Measurements from ENCODE around the gene TBCB. TPM values are rescaled to one million over a fixed set of nuclear protein-coding genes. Genes with fewer than 3 reads are reported as not detected.
"Not testable (repeated sequence)": the region's sequence is repeated elsewhere in the genome, so short reads cannot be mapped to it uniquely, and the experiment has no call there.

TBCB gene, protein sequence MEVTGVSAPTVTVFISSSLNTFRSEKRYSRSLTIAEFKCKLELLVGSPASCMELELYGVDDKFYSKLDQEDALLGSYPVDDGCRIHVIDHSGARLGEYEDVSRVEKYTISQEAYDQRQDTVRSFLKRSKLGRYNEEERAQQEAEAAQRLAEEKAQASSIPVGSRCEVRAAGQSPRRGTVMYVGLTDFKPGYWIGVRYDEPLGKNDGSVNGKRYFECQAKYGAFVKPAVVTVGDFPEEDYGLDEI
- 228 and 291 TPM in 2 replicates for total RNA-seq

DNA sequence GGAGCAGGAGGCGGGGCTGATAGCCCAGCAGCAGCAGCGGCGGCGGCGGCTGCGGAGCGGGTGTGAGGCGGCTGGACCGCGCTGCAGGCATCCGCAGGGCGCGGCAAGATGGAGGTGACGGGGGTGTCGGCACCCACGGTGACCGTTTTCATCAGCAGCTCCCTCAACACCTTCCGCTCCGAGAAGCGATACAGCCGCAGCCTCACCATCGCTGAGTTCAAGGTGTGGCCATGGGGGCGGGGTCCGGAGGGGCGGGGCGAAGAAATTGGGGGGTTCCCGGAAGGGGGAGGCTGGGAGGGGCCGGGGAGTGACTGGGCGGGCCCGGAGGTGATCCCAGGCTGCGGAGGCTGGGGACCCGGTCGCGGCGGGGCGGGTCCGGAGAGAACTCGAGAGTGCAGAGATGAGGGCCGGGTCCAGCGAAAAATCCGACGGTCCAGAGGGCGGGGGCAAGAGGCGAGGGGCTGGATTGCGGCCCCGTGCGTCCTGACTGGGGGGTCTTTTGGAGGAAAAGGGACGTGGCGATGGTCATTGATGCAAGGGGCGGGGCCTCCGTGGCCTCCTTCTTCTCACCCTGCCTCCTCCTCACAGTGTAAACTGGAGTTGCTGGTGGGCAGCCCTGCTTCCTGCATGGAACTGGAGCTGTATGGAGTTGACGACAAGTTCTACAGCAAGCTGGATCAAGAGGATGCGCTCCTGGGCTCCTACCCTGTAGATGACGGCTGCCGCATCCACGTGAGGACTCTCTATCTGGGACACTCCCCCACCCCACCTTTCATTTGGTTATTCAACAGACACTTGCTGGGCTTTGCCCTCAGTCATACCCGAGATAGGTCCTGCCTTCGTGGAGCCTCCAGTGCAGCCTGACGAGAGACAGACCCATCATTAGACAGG, at the start of gene TBCB:
TSS of gene TBCB (plus strand) at position 16 of the 891 bp plus-strand sequence. CDS start at position 109, 93 bp downstream.
- no peak for DNase-seq (ENCODE audit: low read depth)

DNA sequence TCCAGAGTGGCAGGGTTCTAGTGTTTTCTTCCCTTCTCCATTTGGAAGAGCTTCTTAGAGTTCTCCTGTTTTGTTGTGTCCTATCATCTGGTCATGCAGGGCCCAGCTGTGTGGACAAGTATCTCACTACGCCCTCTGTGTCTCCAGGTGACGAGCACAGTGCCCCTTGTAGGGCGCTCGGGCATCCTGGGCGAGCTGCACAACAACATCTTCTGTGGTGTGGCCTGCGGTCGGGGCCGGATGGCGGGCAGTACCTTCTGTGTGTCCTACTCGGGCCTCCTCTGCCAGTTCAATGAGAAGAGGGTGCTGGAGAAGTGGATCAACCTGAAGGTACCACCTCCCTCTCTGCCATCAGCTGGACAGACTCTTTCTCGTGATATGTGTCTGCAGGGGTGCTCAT, 47.6 kb upstream of the TBCB start:
- DNase-seq (ENCODE audit: low read depth), result no peak

DNA sequence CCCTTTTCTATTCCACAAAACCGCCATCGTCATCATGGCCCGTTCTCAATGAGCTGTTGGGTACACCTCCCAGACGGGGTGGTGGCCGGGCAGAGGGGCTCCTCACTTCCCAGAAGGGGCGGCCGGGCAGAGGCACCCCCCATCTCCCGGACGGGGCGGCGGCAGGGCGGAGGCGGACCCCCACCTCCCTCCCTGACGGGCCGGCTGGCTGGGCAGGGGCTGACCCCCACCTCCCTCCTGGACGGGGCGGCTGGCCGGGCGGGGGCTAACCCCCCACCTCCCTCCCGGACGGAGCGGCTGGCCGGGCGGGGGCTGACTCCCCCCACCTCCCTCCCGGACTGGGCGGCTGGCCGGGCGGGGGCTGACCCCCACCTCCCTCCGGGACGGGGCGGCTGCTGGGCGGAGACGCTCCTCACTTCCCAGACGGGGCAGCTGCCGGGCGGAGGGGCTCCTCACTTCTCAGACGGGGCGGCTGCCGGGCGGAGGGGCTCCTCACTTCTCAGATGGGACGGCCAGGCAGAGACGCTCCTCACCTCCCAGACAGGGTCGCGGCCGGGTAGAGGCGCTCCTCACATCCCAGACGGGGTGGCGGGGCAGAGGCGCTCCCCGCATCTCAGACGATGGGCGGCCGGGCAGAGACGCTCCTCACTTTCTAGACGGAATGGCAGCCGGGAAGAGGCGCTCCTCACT, 46.3 kb upstream of the TBCB start:
- DNase-seq (ENCODE audit: low read depth), result not testable (repeated sequence)

DNA sequence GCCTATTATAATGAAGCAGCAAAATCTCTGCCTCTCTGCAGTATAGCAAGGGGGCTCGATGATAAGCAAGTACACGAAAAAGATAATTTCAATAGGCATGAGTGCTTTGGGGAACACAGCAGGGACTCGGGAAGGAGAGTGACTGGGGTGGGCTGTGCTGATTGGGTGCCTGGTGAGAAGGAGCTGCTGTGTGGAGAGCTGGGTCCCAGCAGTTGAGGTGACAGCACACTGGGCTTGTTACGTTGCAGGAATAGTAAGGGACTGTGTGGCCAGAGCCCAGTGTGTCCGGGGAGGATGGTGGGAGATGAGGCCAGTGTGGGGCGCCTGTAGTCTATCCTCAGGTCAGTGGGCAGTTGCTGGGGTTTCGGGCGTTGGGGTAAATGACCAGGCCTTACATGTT, 43.2 kb upstream of the TBCB start:
- DNase-seq (ENCODE audit: low read depth), result no peak

DNA sequence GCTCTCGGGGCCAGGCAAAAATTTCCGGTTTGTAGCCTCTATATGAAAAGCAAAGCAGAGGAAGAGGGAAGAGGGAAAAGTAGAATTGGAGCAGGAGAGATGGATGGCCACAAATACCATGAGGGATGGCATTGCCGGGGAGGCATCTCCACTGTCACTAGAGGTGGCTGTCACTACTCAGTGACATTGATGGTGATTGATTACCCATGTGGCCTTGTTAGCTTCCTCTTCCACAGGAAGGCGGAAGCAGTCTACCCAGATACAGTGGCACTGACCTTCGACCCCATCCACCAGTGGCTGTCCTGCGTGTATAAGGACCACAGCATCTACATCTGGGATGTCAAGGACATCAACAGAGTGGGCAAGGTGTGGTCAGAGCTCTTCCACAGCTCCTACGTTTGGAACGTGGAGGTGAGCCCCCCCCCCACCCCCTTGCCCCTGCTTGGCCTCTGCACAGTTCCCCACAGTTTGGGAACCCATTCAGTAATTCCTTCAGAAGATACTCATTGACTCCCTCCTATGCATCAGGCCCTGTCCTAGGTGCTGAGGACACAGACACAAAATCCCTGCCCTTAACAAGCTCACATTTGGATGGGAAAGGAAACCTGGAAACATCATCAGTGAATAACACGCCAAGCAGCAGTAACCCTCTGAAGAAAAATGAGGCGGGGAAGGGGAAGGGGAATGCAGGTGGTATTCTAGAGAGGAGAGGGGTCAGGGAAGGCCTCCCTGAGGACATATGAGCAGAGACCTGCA, 42.0 kb upstream of the TBCB start:
- no peak for DNase-seq (ENCODE audit: low read depth)

DNA sequence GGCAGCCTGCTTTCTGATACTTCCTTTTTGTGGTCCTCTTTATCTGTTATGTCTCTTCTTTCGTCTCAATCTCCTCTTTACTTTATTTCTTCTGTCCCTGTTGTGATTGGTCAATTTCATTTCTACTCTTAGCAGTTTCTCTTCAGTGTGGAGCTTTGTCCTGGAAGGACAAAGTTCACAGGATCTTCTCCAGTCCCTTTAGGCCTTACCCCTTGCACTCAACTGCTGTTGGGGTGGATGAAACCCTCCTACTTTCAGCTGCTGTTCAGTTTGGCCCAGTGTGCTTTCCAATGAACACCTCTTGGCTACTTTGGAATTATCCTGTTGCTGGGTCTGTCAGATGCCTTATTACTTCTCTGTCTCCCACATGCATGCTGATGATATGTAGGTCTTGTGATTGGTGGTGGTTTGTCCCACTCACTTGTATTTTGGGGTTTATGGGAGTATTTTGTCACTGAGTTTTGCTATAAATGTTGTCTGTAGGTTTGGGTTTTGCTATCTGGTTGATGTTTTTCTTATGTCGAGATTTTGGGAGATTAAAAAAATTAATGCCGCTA, 35.8 kb upstream of the TBCB start:
- DNase-seq (ENCODE audit: low read depth), result no peak

DNA sequence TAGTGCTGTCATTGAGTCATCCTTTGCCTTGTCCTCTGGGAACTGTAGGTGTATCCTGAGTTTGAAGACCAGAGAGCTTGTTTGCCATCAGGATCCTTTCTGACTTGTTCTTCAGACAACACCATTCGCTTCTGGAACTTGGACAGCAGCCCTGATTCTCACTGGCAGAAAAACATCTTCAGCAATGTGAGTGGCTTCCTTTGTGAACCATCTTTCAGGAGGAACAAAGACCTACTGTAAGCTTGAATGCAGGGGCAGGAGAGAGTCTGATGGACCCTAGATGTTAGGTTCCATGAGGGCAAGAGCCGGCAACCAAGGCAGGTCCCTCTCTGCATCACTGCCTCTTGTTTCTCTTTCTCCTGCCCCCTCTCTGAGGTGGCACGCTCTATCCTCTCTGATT, 33.9 kb upstream of the TBCB start:
- DNase-seq (ENCODE audit: low read depth), result no peak

DNA sequence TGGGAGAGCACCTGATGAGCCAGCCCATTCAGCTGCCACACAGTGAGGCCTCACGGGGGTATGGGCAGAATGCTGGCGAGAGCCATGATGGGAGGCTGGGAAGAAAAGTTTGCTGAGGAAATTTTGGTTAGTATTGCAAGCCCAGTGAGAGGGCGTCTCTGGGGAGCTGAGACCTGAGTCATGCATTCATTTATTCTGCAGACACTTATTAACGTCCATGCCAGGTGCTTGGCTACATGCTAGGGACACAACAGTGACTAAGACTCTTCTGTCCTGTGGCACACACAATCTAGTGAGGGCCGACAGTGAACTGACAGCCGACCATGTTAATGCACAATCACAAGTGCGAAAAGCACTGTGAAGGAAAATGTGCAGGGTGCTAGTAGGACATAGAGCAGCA, 33.4 kb upstream of the TBCB start:
- DNase-seq (ENCODE audit: low read depth), result no peak

DNA sequence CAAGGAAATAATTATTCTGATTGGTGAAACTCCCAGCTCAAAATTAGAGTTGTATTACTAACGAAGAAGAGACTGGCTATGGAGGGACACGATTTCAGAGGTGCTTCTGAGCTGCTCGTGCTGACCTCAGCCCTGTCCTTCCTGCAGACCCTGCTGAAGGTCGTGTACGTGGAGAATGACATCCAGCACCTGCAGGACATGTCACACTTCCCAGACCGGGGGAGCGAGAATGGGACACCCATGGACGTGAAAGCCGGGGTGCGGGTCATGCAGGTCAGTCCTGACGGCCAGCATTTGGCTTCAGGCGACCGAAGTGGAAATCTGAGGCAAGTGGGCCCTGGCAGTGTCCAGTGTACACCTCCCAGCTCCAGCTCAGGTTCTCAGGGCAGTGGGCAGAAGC, 32.4 kb upstream of the TBCB start:
- DNase-seq (ENCODE audit: low read depth), result no peak

DNA sequence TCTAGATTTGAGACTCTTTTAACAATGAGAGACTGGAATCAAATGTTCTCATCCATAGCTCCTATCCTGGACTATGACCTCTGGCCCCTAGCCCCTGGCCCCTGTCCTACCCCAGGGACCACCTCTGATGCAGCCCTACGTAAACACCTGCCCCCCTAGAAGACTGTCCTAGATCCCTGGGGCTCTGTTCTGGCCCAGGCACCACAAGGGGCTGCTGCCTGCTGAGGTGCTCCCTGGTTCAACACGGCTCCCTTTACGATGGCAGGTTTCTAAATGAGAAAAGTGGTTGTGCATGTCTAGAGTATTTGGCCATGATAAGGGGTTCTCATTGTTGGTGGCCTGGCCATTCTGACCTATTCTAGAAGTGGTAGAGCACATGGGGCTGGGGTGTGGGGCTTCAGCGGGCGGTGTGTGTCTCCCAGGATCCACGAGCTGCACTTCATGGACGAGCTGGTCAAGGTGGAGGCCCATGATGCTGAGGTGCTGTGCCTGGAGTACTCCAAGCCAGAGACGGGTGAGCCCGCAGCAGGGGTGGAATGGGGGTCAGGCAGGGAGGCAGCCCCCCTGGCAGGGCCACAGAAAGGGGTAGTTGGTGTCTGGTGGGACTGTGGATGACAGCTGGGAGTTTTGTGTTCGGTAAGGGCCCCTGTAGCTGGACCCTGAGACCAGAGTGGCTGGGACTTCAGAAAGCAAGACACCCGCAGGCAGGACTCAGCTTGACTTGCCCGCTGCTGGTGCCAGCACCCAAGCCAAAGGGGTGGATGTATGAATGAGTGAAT, 30.8 kb upstream of the TBCB start:
- no peak for DNase-seq (ENCODE audit: low read depth)

DNA sequence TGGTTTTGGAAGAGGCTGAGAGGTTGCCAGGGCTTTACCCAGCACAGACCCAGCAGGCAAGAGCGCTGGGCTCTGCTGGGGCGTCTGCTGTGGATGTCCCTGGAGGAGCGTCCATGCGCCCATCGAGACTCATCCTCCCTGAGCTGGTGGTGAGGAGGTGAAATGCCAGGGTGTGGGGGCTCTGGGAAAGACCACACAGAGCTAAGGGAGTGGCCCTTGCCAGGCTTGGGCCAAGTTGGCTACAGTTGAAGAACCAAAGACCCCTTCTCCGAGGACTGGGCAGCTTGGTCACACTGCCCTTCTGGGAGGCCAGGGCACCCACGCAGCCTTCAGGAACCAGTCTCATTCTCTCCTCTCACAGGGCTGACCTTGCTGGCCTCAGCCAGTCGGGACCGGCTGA, 28.9 kb upstream of the TBCB start:
- DNase-seq (ENCODE audit: low read depth), result no peak

DNA sequence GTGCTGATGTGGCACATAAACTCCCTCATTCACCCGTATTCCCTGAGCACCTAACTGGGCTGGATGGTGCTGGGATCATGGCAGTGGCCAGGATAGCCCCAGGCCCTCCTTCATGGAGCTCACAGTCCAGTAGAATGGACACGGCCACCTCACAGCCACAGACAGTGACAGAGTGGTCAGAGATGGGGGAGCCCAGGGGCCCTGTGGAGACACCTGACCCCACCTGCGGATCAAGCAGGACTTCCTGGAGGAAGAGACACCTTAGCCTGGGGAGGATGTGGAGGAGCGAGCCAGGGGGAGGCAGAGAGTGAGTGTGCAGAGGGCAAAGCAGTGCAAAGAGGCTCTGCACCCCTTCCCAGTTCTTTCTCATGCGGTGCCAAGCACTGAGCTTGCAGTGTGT, 25.4 kb upstream of the TBCB start:
- no peak for DNase-seq (ENCODE audit: low read depth)

DNA sequence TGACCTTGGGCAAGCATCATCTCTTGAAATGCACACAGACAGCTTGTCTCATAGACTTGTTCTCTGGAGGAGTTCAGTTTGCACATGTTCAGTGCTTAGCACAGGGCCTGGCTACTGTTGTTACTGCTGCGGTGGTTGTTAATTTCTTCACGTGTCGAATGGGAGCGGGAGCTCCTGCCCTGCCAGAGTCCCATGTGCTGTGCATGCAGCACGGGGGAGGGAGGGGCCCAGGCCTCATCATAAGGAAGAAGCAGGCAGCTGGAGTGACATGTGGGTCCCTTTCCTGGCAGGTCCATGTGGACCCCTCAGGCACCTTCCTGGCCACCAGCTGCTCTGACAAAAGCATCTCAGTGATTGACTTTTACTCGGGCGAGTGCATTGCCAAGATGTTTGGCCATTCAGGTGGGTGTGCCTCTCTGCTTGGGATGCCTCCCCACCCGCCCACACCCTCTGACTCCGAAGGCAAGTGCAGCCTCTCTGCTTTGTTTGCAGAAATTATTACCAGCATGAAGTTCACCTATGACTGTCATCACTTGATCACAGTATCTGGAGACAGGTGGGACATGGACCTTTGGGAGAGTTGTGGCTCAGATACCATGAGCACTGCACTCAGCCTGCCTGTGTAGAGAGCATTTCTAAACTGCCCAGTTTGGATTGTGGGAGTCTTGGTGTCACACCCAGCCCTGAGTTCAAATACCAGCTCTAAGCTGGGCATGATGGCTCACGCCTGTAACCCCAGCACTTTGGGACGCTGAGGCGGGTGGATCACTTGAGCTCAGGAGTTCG, 24.2 kb upstream of the TBCB start:
- DNase-seq (ENCODE audit: low read depth), result no peak

DNA sequence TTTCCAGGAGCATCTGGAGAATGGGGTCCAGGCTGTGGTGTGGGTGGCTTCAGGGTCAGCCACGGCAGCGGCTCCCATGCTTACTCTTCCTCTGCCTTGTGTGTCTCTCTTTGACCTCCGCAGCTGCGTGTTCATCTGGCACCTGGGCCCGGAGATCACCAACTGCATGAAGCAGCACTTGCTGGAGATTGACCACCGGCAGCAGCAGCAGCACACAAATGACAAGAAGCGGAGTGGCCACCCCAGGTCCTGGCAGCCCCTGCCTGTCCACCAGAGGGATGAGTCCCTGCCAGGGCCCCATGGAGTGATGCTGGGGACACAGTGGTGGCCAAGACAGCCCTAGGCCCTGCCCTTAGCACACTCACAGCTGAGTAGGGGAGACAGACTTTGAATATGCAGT, 22.7 kb upstream of the TBCB start:
- no peak for DNase-seq (ENCODE audit: low read depth)

DNA sequence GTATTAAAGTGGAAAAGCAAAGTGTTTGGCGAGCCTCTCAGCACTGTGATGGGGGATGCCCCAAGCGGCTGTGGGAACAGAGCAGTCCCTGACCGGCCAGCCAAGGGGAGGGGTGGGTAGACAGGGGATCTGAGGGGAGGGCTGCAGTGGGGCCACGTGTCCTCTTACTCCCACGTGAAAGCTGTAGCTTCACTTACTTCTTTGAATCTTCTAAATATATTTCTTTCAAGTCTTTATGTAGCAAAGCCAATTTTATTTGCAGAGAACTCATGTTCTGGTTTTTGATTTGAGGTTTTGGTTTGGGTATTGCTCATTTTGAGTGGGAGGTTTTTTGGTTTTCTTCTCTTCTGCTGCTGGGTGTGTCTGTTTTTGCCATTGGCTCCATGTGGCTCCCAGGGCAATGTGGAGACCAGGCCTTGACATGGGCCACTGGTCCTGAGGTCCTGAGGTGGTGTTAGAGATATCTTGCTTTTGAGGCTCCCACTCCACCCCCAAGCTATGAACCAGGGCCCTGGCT, 22.1 kb upstream of the TBCB start:
- DNase-seq (ENCODE audit: low read depth), result no peak

DNA sequence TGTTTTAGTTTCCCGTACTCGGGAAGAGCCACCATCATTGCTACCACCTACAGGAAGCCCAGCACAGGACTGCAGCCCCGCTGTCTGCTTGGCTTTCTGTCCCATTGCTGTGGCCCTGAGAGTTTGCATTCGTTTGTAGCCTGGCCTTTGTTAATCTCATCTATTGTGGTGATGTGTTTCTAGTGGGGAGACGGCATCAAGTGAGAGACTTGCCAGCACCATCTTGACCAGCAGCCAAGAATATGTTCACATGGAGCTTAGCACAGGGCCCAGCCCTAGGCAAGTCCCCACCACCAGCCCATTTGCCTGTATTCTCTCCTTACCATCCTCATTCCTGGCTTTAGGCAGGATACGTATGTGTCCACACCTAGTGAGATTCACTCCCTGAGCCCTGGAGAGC, 21.6 kb upstream of the TBCB start:
- no peak for DNase-seq (ENCODE audit: low read depth)

DNA sequence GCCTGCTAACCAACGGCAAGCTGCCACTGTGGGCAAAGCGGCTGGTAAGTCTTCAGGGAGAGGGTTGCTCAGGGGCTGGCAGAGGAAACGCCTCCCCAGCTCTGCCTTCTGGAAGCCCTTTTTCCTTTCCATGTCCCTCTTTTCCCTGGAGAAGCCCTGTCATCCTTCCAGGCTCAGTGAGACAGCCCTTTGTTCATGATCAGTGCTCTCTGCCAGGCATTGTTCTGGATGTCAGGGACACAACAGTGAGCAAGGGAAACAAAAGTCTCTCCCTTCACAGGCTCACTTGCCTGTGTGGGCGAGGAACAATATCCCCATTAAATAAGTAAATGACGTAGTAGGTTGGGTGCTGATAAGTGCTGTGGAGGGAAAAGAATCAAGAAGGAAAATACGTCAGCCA, 18.2 kb upstream of the TBCB start:
- DNase-seq (ENCODE audit: low read depth), result no peak

DNA sequence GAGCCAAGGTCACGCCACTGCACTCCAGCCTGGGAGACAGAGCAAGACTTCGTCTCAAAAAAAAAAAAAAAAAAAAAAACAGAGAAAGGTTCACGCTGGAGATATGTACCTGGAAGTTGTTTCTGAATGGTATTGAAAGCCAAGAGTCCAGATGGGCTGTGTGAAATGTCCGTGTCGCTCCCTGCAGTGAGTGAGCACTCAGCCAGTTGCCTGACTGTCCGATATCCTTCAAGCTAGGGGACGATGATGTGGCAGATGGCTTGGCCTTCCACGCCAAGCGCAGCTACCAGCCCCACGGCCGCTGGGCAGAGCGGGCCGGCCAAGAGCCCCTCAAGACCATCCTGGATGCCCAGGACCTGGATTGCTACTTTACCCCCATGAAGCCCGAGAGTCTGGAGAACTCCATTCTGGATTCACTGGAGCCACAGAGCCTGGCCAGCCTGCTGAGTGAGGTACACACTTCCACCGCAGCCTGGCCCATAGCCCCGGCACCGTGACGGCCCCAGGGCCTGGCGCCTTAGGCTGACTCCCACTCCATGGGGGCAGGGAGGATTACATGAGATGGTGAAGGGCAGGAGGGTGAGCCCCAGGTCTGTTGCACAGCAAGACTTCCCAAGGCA, 16.0 kb upstream of the TBCB start:
- no peak for DNase-seq (ENCODE audit: low read depth)

DNA sequence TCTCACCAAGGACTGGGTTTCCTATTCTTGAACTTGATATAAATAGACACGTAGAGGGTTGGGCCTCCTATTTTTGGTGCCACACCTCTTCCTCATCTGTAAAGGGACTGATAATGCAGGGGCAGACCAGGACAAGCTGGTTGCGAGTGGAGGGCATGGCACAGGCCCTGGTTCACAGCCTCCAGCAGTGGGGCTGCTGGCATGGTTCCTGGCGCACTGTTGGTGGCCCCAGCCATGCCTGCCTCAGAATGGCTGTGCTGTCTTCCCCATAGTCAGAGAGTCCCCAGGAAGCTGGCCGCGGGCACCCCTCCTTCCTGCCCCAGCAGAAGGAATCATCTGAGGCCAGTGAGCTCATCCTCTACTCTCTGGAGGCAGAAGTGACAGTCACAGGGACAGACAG, 14.8 kb upstream of the TBCB start:
- no peak for DNase-seq (ENCODE audit: low read depth)

All from renal cortical epithelial cell (primary cell).